CD4-positive, alpha-beta T cell treated with Interleukin-21 for 1 hour (primary cell): ENCODE data around the gene ARMC7.
"Not testable (repeated sequence)": the region's sequence is repeated elsewhere in the genome, so short reads cannot be mapped to it uniquely, and the experiment has no call there.

Source experiments
- DNase-seq: peaks from one replicate; pipeline ENCODE4 v3.0.0-alpha.2; 2020

The ARMC7 gene

DNA sequence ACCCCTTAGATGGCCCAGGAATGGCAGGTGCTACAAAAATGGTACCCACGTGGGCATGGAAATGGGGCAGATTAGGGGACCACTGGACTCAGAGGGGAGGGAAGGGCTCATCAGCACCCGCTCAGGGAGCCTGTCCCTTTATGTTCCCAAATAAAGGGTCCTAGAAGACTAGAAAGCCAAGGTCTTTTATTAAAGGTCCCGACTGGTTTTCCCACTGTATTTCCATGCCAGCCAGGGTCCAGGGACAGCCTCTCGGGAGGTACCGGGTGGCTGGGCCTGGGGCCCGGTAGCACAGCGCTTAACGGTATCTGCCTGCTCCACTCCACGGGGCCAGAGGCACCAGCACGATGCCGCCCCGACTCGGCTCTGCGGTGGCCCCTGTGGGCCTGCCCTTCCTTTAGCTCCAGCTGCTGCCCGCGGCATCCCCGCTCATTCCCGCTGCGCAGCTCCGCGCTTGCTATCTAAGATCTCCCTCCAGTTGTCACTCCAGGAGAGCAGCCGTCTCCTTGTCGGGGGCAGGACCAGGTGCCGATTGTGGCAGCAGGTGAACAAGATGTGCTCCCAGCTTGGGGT lies 20.4 kb downstream of the ARMC7 start:
- no peak for DNase-seq

DNA sequence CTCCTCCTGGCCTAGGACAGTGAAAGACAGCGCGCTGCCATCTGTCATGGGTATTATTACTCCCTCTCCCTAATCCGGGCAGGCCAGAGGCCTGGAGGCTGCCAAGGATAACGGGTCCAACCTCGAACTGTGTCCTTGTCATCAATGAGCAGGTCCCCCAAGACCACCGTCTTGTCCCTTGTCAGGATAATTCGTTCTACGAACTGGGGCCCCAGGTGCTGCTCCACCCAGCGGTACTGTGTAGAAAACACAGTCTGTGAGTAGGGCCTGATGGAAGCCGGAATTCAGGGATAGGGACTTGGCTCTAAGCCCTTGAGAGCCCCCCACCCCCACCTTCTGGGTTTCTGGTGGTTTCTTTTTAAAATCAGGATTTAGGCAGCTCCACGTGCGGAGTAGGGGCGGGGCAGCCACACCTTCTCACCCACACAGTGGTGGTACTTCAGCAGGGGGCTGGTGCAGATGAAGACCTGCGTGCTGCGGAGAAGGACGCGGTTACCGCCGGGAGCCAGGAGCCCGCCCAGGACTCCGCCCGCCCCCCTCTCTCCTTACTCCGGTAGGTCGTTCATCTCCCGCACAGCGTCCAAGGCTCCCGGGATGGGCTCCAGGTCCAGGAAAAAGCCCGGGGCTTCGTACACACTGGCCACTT lies 21.0 kb downstream of the ARMC7 start:
- DNase-seq = peak; percentile 54

DNA sequence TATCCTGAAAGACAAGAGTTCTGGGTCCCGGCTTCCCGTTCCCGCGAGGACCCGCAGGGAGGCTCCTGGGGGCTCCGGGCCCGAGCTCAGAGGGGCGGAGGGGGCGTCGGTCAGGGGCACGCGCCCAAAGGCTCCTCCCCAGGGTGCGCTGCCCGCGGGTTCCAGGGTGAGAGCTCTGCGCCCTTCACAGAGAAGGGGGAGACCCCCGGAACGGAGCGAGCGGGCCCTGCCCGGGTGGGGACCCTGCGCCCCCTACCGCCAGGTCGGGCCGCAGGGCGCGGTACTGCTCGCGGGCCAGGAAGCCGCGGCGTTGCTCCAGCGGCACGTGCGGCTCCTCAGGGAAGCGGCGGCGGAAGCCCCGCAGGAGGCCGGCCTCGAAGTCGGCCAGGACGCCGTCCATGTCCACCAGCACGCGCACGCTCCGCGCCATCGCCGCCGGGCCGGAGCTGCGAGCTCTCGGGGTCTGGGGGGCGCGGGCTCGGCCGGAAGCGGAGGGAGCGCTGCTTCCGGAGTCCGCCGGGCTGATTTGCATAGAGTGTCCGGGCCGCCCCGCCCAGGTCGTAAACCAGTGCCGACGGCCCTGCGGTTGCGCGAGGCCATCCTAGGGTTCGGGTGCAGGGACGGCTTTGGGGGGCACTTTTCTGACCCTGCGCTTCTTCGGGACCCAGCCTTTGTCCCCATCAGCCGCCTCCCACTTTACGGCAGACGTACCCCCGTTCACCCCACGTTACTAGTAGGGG lies 21.7 kb downstream of the ARMC7 start, which contains the start of gene NT5C:
Gene NT5C (minus strand): TSS at position 465 of the 740 bp plus-strand sequence. CDS start 35 bp downstream, at position 430.
- DNase-seq = peak; percentile 60

DNA sequence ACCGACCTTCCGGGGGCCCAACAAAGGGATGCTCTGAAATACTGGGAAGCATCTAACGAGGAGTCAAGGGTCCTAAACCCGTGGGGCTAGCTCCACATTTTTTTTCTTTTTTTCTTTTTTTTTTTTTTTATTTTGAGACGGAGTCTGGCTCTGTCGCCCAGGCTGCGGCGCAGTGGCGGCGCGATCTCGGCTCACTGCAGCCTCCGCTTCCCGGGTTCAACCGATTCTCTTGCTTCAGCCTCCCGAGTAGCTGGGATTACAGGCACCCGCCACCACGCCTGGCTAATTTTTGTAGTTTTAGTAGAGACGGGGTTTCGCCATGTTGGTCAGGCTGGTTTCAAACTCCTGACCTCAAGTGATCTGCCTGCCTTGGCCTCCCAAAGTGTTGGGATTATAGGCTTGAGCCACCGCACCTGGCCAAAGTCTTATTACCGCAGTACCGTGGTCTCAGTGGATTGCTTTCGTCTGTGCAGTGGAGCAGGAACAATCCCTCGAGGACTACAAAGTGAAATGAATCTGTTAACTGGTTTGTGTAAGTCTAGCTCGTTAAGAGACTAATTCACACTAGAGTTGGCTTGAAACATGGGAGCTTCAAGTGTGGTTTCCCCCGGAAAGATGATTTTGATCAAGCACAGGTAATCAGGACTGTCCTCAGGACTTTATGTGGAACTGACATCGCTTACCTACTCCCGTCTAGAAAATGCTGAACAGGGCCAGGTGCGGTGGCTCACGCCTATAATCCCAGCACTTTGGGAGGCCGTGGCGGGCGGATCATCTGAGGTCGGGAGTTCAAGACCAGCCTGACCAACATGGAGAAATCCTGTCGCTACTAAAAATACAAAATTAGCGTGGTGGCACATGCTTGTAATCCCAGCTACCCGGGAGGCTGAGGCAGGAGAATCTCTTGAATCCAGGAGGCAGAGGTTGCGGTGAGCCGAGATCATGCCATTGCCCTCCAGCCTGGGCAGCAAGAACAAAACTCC lies 22.5 kb downstream of the ARMC7 start:
- not testable (repeated sequence) for DNase-seq

DNA sequence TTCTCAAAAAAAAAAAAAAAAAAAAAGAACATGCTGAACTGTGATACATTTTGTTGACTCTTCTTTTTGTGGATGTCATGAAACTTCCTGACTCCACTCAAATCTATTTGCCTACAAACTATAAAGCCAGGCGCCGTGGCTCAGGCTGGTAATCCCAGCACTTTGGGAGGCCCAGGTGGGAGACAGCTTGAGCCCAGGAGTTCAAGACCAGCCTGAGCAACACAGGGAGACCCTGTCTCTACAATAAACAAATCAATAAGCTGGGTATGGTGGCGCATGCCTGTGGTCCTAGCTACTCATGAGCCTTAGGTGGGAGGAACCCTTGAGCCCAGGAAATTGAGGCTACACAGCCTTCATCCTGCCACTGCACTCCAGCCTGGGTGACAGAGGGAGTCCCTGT lies 23.2 kb downstream of the ARMC7 start:
- DNase-seq = no peak

DNA sequence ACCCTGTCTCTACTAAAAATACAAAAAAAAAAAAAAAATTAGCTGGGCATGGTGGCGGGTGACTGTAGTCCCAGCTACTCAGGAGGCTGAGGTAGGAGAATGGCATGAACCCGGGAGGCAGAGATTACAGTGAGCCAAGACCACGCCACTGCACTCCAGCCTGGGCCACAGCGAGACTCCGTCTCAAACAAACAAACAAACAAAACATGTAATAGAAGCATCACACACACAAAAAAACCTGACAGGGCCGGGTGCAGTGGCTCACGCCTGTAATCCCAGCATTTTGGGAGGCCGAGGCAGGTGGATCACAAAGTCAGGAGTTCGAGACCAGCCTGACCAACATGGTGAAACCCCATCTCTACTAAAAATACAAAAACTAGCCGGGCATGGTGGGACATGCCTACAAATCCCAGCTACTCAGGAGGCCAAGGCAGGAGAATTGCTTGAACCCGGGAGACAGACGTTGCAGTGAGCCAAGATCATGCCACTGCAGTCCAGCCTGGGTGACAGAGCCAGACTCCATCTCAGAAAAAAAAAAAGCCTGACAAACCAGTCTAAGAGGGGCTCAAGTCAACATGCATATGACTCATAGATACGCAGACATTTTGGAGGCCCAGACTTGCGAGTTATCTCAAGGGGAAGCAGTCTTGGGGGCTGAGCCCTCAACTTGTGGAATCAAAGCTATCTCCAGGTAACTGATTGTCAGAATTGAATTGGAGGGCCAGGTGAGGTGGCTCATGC lies 24.0 kb downstream of the ARMC7 start:
- DNase-seq = not testable (repeated sequence)

DNA sequence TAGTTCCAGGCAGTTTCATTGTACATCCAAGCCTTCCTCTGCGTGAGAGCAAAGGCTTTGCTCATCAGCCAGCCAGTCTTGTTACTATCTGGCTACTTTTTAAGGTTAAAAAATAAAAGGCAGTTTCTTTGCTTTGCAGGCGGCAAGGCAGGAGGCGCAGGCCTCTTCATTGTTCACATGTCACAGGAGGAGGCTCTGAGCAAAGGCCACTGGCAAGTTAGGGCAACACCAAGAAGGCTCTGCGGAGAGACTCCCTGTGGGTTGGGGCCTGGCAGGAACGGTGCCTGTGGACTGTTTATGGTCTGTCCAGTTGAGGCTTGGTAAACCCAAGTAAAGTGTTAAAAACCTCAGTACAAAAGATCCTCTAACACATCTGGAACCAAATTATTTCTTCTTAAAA lies 25.7 kb downstream of the ARMC7 start:
- DNase-seq = no peak

DNA sequence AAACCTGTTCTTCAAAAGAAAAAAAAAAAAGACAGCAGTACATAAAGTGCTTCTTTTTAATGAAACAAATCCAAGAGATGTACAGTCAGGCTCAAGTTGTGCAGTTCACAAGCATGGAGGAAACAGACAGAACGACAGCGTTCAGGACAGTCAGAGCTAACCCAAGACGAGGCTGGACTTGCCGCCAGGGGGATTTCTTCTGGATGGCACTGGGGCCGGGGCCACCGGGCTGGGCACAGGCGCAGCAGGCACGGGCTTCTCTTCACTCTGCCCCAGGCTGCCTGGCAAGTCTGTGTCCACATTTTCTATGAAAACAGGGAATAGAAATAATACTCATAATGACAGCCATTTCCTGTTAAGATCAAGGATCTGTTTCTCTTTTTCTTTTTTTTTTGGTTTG lies 26.2 kb downstream of the ARMC7 start:
- no peak for DNase-seq

DNA sequence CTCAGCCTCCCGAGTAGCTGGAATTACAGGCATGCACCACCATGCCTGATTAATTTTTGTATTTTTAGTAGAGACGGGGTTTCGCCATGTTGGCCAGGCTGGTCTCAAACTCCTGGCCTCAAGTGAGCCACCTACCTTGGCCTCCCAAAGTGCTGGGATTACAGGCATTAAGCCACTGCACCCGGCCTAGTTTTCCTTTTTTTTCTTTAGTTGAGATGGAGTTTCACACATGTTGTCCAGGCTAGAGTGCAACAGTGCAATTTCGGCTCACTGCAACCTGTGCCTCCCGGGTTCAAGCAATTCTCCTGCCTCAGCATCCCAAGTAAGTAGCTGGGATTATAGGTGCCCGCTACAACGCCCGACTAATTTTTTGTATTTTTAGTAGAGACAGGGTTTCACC lies 28.0 kb downstream of the ARMC7 start:
- DNase-seq = not testable (repeated sequence)

DNA sequence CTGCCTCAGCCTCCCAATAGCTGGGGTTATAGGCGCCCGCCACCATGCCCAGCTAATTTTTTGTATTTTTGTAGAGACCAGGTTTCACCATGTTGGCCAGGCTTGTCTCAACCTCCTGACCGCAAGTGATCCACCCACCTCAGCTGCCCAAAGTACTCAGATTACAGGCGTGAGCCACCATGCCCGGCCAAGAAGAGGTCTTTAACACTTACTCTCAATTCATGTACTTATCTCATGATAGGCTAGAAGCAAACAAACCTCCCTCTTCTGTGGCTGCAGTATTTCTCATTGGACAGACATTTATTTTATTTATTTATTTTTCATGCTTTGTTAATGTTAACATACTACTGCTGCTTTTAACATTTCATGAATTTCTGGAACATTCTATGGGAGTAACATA lies 28.8 kb downstream of the ARMC7 start:
- DNase-seq = no peak

DNA sequence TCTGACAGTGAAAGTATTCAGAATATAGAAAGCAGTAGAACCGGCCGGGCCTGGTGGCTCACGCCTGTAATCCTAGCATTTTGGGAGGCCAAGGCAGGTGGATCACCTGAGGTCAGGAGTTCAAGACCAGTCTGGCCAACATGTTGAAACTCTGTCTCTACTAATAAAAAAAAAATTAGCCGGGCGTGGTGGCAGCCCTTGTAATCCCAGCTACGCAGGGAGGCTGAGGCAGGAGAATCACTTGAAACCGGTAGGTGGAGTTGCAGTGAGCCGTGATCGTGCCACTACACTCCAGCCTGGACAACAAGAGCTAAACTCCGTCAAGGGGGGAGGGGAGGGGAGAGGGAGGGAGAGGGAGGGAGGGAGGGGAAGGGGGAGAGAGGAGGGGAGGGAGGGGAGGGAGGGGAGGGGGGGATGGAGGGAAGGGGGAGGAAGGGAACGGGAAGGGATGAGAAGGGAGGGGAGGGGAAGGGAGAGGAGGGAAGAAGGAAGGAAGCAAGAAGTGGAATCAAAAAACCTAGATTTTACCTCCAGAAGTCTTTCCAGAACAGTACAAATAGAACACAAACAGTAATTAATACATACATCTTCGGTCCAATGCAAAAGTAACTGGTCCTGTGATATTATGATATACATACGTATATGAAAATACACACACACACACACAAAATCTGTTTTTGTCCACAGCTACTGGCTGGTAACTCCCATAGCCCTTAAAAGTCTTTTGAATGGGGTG lies 32.6 kb downstream of the ARMC7 start:
- DNase-seq = no peak

DNA sequence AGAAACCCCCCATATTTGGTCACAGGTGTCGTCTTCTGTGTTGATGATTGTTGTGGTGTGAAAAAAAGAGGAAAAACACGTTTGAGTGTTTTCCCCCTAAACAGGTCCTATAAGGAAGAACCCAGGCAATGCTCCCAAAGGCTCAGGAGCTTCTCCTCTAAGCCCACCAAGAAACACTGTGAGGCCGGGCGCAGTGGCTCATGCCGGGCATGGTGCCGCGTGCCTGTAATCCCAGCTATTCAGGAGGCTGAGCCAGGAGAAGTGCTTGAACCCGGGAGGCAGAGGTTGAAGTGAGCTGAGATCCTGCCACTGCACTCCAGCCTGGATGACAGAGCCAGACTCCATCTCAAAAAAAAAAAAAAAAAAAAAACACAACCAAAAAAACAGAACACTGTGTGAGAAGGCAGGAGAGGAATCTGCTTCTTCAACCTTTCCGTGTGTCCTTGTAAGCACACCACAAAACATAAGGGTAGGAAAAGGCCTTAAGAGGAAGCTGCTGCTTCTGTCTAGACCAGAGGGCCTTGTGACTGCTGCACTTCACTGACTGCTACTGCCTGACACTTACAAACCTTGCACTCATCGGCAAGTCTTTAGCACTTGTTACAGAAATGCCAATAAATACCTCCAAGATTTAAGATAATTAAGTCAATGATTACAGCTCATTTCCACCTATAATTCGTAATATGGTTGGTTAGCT lies 35.2 kb downstream of the ARMC7 start:
- no peak for DNase-seq

DNA sequence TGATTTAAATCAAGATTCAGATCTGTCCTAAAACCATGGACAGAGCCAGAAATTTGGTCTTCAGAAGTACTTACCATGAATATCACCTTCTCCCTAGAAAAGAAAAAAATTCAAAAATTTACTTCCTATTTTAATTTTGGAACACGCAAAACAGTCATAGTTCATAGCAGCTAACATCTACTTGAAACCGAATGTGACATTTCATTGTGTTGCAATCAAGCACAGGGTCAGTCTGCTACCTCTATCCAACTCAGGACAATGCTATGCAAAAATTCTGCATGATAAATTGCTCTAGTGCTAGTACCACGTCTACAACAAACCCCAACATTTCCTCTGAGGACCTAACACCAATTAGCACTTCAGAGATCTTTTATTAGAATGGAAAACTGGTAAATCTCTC lies 36.8 kb downstream of the ARMC7 start:
- no peak for DNase-seq

DNA sequence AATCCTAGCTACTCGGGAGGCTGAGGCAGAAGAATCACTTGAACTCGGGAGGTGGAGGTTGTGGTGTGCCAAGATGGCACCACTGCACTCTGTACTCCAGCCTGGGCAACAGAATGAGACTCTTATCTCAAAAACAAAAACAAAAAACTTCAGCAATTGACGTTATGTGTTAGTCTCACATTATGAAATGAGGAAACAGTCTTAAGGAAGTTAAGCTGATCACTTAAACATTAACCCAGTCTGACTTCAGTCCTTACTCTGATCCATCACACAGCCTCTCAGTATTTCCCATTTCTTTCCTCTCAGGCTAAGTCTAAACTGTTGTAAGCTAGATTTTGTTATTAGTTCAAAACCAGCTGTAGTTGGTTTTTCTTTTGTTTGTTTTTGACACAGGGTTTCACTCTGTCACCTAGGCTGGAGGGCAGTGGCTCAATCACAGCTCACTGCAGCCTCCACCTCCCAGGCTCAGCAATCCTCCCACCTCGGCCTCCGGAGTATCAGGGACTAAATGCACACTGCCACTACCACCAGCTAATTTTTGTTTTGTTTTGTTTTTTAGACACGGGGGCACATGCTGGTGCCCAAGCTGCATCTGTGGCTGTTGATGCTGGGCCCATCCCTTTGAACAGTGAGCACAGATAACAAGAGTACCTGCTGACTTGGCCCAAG lies 38.2 kb downstream of the ARMC7 start:
- no peak for DNase-seq

DNA sequence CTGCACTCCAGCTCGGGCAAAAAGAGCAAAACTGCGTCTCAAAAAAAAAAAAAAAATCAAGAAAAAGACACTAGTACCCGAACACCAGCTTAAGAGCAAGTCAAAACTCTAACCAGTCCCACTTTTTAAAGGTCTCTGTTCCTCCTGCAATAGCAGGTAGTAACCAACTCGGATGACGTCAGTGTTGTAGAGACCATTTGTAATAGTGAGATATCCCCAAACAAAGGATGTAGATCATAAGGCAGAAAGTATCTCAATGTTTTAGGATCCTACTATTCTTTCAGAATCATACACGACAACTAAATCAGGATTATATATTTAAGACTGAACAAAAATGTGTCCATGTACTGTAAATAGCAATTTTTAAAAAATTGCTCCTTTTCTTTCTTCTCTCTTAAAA lies 42.2 kb downstream of the ARMC7 start:
- DNase-seq = peak; percentile 23

DNA sequence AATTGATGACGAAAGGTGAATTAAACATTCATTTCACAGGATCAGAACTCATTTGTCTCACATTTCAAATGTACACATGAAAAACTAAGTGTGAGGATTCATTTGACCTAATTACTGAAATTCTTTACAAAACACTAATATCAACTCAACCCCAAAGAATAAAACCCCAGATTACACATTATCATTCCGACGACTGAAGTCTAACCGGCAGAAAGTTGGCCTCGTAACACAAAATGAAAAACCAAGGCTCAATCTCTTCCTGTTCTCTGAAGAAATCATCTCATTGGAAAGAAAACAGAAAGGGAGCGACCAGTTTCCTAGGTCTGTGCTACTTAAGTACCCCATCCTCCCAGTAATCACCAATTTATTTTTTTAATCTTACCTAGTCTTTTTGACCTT lies 42.8 kb downstream of the ARMC7 start:
- no peak for DNase-seq

DNA sequence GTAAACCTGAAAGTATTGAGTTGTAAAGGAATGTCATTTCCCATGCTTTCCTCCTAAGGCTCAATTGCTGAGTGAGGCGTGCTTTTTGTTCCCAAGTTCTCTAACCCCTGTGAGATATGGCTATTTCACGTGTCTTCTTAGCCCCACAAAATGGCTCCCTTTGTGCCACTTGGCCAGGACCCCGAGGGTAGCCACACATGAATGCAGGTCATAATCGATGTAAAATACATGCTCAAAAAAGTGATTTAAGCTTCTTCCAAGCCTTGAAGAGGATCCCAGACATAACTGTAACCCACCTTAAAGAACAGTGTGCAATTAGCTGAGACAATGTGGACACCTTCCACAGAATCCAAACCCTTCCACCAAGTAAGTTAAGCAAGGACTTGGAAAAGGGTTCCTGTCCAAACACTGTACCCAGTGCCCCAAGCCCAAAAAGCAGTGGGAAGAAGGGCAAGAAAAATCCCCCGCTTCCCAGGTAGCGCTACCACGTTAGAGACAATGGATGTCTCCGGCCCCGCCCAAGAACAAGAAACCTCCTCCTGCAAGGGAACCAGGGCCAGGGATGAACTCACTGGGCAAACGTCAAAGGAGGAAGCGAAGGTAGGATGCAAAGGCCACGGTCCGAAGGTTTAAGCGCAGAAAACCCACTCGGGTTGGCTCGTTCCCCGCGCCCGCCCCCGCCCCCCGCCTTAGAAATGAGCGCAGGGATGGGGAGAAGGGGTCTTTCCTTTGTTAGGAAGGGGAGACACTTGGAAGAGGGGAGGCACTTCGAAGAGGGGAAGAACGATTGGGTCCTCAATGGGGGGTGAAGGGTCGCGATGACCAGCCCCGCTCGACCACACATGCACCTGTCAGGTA lies 43.4 kb downstream of the ARMC7 start:
- peak; percentile 32 for DNase-seq

DNA sequence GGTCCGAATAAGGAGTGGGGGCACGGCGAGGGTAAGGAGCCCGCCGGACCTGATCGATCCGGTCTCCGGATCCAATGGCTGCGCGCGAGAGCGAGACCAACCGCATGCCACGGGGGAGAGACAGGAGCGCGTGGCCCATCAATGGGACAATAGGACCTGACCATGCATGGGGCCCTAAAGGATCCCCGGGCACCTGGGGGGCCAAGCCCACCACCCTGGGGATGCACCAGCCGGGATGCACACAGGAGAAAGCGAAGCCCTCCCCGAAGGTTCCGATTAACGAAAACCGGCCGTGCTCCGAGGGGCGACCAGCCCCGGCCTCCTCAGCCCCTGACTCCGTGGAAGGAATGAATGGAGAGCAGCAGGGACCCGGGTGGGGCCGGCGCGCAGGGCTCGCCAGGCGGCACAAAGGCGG lies 44.0 kb downstream of the ARMC7 start:
- DNase-seq = no peak
